ENCODE data around the gene CNNM3.

- no peak for TF ChIP-seq CTCF (IDR thresholded peaks at IDR 0.05)
- TF ChIP-seq ZFX (IDR thresholded peaks at IDR 0.05; ENCODE audit: borderline replicate concordance), result no peak
These were observed 54.0 kb downstream of the CNNM3 start, which contains the start of gene SEMA4C for GRCh38 chr2:96869822-96870625.
